HG03064 (cell line): ENCODE measurements around the gene MLST8.
"Not testable (repeated sequence)": the region's sequence is repeated elsewhere in the genome, so short reads cannot be mapped to it uniquely, and the experiment has no call there.

ENCODE experiments used
- ATAC-seq: cut with Tn5 transposase; IDR thresholded peaks from one replicate; pipeline ENCODE4 v1.9.1; 2021; ENCODE audit warnings: low read depth; ENCODE audit not compliant: unreplicated experiment

Gene MLST8

DNA sequence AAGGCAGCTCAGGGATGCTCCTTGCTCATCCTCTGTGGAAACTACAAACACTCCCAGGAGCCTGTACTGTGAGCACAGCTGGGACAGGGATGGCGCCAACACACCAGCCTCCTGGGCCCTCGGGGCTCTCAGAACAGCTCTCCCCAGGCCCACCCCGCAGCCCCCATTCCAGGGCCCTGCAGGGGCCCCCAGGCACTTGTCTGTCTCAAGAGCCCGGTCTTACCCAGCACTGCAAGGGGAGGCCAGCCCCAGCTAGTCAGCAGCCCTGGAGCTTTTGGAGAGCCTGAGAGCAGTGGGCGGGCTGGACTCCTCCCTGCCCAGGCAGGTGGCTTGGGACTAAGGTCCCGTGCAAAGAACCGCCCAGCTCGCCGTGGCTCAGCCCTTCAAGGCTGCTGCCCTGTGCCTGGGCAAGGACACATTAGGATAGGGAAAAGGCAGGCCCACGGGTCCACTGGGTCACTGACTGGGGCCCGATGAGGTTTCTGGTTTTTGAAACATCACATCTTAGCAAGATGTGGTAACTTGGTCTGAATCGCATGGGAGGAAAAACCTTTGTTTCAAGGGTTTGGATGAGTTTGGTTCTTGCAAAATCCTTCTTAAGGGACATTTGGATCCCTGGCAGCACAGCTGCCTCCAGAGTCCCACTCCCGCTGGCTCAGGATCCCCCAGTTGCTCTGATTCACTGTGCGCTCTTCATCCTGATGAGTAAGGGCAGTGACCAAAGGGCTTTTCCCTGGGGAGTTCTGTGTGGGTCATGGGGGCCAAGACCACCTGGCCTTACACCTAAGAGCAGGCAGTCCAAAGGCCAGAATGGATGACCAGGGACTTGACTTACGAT, 33.8 kb downstream of the MLST8 start:
- ATAC-seq, result no peak

DNA sequence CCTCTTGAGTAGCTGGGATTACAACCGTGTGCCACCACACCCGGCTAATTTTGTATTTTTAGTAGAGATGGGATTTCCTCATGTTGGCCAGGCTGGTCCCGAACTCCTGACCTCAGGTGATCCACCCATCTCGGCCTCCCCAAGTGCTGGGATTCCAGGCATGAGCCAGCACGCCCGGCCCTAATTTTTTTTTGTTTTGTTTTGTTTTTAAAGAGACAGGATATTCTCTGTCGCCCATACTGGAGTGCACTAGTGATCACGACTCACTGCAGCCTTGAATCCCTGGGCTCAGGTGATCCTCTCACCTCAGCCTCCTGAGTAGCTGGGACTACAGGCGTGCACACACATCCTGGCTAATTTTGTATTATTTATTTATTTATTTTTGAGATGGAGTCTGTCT, 35.1 kb downstream of the MLST8 start:
- not testable (repeated sequence) for ATAC-seq

DNA sequence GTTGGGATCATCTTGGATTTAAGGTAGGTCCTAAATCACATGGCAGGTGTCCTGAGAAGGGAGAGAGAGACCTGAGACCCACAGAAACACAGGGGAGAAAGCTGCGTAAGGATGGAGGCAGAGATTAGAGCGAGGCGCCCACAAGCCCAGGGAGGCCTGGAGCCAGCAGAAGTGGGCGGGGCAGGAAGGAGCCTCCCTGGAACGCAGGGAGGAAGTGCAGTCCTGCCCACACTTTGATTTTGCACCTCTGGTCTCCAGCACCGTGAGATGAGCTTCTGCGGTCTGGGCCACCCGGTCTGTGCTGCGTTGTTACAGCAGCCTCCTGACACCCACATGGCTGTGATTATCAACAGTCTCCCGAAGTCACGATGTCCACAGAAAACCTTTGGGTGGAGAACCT, 37.3 kb downstream of the MLST8 start:
- no peak for ATAC-seq

DNA sequence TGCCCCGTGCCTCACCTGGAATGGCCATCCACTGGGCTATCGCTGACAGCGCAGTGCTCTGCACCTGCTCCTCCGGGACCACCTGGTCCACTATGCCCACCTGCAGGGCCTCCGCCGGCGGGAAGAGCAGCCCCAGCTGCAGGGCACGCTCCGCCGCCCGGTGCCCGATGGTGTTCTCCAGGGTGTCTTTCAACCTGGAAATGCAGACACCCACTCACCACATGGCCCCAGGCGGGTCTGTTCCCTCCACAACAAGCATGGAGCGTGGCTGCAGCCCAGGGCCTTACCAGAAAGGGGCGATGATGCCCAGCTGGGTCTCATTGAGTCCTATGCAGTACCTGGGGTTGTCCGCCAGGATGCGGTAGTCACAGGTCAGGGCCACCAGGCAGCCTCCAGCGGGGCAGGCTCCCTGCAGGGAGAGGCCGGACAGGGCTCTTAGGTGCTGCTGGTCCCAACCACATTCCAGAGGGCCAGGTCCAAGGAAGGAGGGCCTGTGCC, 37.8 kb downstream of the MLST8 start:
- ATAC-seq, result no peak

DNA sequence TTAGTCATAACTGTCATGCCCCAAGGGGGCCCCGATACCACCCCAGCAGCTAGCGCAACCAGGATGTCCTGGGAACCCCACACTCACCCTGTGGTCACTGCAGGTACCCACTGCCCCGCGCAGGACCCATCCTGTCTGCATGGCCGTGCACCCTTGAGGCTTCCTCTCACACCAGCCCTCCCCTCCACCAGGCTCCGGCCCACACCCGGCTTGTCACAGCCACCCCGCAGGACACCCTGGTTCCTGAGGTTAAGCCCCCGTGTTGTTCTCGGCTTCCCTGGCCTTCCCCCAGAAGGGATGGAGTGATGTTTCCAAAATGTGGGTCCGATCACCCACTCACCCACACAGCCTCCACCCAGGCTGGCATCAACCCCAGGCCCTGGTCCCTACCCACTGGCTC, 38.5 kb downstream of the MLST8 start:
- no peak for ATAC-seq

DNA sequence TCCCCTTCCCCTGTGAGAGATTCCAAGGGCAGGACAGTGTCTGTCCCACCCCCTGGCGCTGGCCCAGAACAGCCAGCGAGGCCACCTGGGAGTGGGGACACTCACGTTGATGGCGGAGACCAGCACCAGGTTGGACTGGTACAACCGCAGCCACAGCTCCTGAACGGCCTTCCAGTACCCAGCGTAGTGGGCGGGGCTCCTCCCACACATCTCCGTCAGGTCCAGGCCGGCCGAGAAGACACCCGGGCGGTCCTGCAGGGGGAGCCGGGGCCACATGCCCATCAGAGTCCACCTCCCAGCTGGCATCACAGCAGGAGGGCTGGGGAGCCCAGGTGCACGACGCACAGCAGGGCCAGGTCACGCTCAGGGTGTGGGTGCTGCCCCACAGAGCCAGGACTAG, 39.0 kb downstream of the MLST8 start:
- no peak for ATAC-seq

DNA sequence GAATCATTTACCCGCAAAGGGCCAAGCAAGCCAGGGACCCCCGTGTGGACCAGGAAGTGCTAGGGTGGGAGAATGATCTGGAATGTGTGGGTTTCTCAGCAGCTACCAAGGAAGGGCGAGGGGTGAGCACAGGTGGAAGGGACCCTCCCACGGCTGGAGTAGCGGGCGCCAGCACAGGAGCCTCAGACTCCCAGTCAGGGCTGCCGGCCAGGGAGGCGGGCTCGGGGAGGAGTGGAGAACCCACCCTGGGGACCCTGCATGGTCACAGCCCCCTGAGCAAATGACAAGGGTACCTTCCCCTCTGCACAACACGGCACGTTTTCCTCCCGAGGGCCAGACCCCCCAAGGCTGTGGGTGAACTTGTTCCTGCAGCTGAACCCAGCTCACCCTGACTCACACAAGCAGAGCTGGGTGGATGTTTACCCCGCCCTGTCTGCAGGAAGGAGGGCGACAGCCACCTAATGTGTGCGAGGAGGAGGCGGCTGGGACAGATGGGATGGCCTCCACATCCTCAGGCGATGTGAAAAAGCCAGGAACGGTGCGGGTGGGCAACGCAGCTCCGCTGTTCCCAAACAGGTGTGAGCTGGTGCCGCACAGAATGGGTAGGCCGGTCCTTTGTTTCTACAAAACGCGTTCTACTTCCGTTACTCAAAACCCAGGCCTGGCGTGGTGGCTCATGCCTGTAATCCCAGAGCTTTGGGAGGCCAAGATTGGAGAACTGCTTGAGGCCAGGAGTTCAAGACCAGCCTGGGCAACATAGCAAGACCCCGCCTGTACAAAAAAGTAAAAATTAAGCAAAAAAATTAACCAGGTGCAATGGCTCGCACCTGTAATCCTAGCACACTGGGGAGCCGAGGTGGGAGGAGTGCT, 39.9 kb downstream of the MLST8 start:
- ATAC-seq, result no peak

DNA sequence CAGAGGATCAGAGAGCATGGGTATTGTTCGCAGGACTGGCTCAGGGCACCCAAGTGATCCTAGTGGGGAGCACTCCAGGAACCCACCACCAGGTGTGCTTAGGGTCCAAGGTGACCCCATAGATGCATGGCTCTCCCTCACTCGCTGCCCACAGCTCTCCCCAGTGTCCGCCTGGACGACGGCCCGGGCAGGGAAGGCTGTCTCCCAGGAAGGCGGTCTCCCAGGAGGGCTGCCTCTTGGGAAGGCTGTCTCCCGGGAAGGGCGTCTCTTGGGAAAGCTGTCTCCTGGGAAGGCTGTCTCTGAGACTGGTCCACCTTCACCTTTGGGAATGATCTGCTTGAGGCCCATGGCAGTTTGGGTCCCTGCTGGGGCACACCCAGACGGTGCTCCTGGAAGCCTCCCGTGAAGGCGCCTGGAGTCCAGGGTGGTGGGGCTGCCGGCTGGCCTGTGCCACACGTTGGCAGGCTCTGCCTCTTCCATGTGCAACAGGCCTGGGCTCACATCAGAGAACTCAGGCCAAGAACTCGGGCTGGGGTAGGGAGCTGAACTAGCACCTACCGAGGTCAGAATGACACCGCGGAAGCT, 41.1 kb downstream of the MLST8 start:
- no peak for ATAC-seq

DNA sequence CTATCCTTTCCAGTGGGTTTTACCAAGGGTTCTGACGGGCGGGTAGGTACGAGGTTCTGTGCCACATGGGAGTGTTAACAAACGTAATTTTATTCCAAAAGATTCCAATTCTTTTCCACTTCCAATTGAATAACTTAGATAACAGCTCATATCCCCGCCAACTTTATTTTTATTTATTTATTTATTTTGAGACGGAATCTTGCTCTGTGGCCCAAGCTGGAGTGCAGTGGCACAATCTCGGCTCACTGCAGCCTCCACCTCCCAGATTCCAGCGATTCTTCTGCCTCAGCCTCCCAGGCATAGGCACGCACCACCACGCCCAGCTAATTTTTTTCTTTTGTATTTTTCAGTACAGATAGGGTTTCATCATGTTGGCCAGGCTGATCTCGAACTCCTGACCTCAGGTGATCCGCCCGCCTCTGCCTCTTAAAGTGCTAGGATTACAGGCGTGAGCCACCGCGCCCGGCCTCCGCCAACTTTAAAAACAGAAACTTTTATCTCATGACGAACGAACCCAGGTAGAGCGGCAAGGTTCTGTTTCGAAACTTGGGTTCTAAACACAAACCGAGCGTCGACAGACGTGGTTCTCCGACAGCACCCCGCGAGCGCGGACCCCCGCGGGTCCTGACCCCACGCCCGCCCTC, 45.5 kb downstream of the MLST8 start:
- peak; percentile 6 for ATAC-seq

DNA sequence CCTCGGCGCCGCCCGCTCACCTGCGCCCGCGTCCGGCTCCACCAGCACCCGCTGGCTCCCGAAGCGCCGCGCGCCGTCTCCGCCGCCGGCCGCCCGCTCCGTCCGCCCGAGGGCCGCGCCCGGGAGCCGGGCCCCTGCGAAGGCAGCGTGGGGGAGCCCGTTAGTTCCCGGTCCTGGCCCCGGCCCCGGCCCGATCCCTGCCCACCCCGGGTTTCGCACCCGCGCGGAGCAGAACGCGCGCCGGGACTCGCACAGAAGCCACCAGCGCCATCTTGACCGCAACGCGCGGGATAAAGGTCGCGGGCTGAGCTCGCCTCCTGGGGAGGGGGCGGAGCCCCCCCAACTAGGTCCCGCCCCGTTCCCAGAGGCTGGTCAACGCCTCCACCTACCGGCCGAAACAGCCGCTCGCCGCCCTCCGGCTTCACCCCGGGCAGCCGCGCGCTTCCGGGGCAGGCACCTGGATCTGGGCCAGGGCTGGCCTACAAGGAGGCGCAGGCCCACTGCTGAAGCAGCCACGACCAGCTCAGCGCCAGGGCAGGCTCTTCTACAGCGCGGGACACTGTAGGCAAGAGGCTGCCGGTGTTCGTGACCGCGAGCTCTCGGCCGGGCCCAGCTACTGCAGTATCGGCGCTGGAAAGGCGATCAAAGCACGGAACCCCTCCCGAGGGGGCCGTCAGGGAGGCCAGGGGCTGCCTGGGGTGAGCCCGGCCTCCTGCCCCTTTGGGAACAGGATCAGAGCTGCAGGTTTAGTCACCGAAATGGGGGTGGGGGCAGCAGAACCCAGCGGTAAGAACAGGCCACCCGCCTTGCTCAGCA, 46.2 kb downstream of the MLST8 start, which contains the start of gene ECI1:
TSS of gene ECI1 (minus strand) at position 292 of the 816 bp plus-strand sequence. CDS start at position 271, 21 bp downstream.
- peak; percentile 79 for ATAC-seq

DNA sequence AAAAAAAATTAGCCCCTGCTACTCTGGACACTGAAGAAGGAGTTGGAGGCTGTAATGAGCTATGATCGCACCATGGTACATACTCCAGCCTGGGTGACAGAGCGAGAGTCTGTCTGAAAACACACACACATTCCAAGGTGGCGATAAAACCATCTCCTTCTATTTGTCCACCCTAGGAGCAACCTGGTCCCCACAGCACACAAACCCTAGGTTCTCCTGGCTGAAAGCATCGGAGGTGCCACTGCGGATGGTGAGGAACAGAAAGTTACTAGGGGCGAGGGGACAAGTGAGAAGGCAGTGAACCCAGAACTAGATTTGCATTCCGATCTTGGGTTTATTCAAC, 47.5 kb downstream of the MLST8 start:
- ATAC-seq, result no peak

DNA sequence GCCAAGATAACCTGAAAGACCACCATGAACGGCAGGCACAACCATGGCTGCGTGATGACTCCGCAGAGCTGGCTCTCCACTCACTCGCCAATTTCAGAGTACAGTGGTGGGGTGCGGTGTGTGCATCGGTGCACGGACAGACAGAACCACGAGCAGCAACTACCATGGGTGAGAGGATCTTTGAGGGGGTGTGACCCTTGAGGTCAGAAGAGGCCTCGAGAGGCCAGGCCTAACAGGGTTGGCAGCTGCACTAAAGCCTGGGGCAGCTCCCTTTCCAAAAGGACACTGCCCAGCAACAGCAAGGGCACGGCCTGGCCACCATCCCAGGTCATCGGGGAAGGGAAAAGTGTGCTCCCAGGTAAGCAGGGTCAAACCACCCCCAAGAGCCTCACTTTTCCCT, 48.0 kb downstream of the MLST8 start:
- no peak for ATAC-seq

DNA sequence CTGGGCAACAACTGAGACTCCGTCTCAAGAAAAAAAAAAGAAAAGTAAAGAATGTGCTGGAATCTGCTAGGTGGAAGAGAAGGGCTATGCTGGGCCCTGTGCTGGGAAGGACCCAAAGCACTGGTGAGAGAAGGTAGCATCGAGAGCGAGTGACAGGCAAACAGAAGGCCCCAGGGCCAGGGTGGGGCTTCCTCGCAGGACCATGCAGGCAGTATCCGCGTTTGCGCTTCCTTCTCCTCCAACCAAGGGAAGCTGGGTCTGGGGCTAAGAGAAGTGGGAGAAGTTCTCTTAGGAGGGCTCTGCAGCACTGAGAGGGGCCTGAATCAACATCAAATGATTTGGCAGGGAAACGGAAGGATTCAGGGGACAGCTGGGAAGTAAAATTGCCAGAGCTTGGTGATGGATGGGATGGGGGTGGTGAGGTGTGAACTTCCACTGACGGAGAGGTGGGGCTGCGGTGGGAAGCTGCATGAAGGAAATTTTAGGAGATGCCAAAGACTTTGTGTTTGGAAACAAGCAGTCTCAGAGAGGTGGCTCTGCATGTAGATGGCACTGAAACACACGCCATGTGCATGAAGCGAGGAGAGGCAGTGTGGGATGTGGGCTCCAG, 51.4 kb downstream of the MLST8 start:
- no peak for ATAC-seq

DNA sequence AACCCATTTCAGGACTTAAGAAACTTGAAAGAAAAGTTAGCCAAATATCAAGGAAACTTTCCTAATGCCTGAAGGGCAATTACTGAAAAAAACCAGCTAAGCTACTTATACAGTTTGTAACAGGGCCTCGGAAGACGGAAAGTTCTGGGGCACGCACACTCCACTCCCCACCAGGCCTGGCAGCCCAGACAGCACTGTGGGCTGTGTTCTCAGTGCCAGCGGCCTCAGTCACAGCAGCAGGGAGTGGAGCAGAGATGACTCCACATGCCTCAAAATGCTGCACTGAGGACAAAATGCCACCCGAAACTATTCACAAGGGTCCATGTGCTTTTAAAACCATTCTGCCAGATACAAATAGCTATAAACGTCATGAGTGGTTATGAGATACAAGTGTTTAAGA, 52.5 kb downstream of the MLST8 start:
- no peak for ATAC-seq

DNA sequence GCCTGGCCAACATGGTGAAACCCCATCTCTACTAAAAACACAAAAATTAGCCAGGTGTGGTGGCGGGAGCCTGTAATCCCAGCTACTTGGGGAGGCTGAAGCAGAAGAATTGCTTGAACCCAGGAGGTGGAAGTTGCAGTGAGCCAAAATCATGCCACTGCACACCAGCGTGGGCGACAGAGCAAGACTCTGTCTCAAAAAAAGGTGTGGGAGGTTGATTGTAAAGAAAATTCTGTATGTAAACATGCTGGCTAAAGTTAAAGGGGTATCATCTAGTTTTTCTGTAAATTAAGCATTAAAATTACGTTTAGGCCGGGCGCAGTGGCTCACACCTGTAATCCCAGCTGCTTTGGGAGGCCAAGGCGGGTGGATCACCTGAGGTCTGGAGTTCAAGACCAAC, 53.3 kb downstream of the MLST8 start:
- ATAC-seq, result not testable (repeated sequence)
